ENCODE data around the gene EXOC1L. TPM values are rescaled to one million over a fixed set of nuclear protein-coding genes. Genes with fewer than 3 reads are reported as not detected.

Gene EXOC1L
- total and polyA plus RNA-seq, 9 of the 15 experiments (the other 6 are each of a cell fraction or from before 2014, with no cell fraction given): 0.38 to 3.9 (median 1.0) TPM; not detected in 1

DNA sequence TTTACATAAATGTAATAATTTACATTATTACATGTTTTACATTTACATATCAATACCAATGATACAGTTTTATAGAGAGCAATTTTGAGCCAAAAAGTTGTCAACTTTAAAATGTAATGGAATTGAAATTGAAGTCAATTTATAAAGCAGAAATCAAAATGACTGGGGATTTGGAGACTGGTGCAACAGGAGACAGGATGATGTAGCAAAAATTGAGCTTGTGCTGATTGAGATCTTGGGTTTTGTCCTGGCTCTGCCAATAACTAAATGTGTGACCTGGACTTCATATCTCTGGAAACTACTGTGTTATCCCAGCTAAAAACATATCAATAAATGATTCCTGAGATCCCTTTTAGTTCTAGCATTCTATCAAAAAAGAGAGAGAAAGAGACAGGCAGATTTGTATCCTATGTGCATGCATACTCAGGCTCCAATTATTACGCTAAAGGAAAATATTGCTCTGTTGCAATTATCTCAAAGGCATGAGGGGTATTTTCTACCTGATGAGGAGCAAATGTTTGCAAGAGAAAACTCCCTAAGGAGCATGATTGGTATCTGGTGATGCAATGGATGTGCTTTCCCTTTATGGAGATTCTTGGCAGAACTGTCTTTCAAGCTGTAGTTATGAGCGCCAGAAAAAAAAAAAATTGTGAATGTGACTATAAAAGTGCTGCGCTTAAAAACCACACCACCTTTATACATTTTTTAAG is 14.7 kb downstream of the EXOC1L start (continued):
- TF ChIP-seq MED1 (CRISPR knock-in tag; IDR thresholded peaks at IDR 0.05; ENCODE audit: borderline replicate concordance): no peak
- no peak for TF ChIP-seq CBX8 (IDR thresholded peaks at IDR 0.05; ENCODE audit: borderline replicate concordance, extremely low read depth, low read depth, low read length, poor library complexity, severe bottlenecking)
- TF ChIP-seq, protein P1, sequence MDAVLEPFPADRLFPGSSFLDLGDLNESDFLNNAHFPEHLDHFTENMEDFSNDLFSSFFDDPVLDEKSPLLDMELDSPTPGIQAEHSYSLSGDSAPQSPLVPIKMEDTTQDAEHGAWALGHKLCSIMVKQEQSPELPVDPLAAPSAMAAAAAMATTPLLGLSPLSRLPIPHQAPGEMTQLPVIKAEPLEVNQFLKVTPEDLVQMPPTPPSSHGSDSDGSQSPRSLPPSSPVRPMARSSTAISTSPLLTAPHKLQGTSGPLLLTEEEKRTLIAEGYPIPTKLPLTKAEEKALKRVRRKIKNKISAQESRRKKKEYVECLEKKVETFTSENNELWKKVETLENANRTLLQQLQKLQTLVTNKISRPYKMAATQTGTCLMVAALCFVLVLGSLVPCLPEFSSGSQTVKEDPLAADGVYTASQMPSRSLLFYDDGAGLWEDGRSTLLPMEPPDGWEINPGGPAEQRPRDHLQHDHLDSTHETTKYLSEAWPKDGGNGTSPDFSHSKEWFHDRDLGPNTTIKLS (IDR thresholded peaks at IDR 0.05; ENCODE audit: borderline replicate concordance, low read depth): no peak
- TF ChIP-seq TCF7 (IDR thresholded peaks at IDR 0.05; ENCODE audit: borderline replicate concordance): no peak
- TF ChIP-seq, protein P2, sequence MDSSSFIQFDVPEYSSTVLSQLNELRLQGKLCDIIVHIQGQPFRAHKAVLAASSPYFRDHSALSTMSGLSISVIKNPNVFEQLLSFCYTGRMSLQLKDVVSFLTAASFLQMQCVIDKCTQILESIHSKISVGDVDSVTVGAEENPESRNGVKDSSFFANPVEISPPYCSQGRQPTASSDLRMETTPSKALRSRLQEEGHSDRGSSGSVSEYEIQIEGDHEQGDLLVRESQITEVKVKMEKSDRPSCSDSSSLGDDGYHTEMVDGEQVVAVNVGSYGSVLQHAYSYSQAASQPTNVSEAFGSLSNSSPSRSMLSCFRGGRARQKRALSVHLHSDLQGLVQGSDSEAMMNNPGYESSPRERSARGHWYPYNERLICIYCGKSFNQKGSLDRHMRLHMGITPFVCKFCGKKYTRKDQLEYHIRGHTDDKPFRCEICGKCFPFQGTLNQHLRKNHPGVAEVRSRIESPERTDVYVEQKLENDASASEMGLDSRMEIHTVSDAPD (CRISPR knock-in tag; IDR thresholded peaks at IDR 0.05): no peak
- no peak for TF ChIP-seq HDAC8 (tag; IDR thresholded peaks at IDR 0.05)
- TF ChIP-seq, protein P3, sequence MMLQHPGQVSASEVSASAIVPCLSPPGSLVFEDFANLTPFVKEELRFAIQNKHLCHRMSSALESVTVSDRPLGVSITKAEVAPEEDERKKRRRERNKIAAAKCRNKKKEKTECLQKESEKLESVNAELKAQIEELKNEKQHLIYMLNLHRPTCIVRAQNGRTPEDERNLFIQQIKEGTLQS (IDR thresholded peaks at IDR 0.05): peak; percentile 63
- TF ChIP-seq, protein P3 (CRISPR knock-in tag; conservative IDR thresholded peaks at IDR 0.05): no peak
- no peak for TF ChIP-seq JUND (IDR thresholded peaks at IDR 0.05; ENCODE audit: borderline replicate concordance, low read depth, low read length)
- TF ChIP-seq JUND (tag; IDR thresholded peaks at IDR 0.05; ENCODE audit: borderline replicate concordance, low read depth, low read length): no peak
- TF ChIP-seq, protein P4, sequence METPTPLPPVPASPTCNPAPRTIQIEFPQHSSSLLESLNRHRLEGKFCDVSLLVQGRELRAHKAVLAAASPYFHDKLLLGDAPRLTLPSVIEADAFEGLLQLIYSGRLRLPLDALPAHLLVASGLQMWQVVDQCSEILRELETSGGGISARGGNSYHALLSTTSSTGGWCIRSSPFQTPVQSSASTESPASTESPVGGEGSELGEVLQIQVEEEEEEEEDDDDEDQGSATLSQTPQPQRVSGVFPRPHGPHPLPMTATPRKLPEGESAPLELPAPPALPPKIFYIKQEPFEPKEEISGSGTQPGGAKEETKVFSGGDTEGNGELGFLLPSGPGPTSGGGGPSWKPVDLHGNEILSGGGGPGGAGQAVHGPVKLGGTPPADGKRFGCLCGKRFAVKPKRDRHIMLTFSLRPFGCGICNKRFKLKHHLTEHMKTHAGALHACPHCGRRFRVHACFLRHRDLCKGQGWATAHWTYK (CRISPR knock-in tag; IDR thresholded peaks at IDR 0.05): no peak
- peak; percentile 85 for TF ChIP-seq ZNF316 (IDR thresholded peaks at IDR 0.05)
- TF ChIP-seq SMARCE1 (IDR thresholded peaks at IDR 0.05): peak; percentile 27; the same call in 1 of the 2 replicates
- no peak for TF ChIP-seq ZBTB8A (IDR thresholded peaks at IDR 0.05; ENCODE audit: partially characterized antibody)
- TF ChIP-seq CXXC5 (CRISPR knock-in tag; IDR thresholded peaks at IDR 0.05): no peak
- TF ChIP-seq BRF1 (IDR thresholded peaks at IDR 0.05; ENCODE audit: borderline replicate concordance, extremely low read depth, insufficient read length): no peak
- TF ChIP-seq KAT8 (IDR thresholded peaks at IDR 0.05; ENCODE audit: low read depth): no peak
- no peak for TF ChIP-seq ZNF224 (CRISPR knock-in tag; IDR thresholded peaks at IDR 0.05)
- TF ChIP-seq RBBP5 (IDR thresholded peaks at IDR 0.05; ENCODE audit: borderline replicate concordance, insufficient read depth, low read length, poor library complexity, severe bottlenecking): no peak
- TF ChIP-seq FIP1L1 (IDR thresholded peaks at IDR 0.05; ENCODE audit: low read depth, low read length, poor library complexity, severe bottlenecking): no peak
- TF ChIP-seq MXI1 (IDR thresholded peaks at IDR 0.05; ENCODE audit: low read depth, low read length): no peak
- TF ChIP-seq ZNF24 (IDR thresholded peaks at IDR 0.05): no peak
- TF ChIP-seq ZNF717 (CRISPR knock-in tag; IDR thresholded peaks at IDR 0.05): no peak
